GM19099 (cell line): ENCODE results near the gene NRF1.

Source experiments
- POLR2A ChIP-seq: IDR thresholded peaks from 3 replicates; pipeline ENCODE4 v1.6.1; 2011; ENCODE audit warnings: low read depth; ENCODE audit not compliant: insufficient read length; ENCODE audit errors: extremely low read depth

NRF1 gene

GRCh38 chr7:129611246-129612111 is at the start of gene NRF1:
TSS of gene NRF1 (plus strand) at chr7:129611720. CDS start at chr7:129657352, 45,632 bp downstream.
- peak; percentile 90 for TF ChIP-seq POLR2A

GRCh38 chr7:129567377-129567776 is 44.1 kb upstream of the NRF1 start:
- no peak for TF ChIP-seq POLR2A

- no peak for TF ChIP-seq POLR2A
Observed at GRCh38 chr7:129568240-129568639, 43.3 kb upstream of the NRF1 start.

- no peak for TF ChIP-seq POLR2A
Observed at GRCh38 chr7:129569326-129569725, 42.2 kb upstream of the NRF1 start.

GRCh38 chr7:129569811-129570215 is 41.7 kb upstream of the NRF1 start:
- TF ChIP-seq POLR2A, result no peak

GRCh38 chr7:129571201-129571600 is 40.3 kb upstream of the NRF1 start:
- no peak for TF ChIP-seq POLR2A

- no peak for TF ChIP-seq POLR2A
Observed at GRCh38 chr7:129572205-129572604, 39.3 kb upstream of the NRF1 start.

- TF ChIP-seq POLR2A, result no peak
Observed at GRCh38 chr7:129574487-129574886, 37.0 kb upstream of the NRF1 start.

- TF ChIP-seq POLR2A, result no peak
Observed at GRCh38 chr7:129575699-129576098, 35.8 kb upstream of the NRF1 start.

GRCh38 chr7:129576138-129576537 is 35.4 kb upstream of the NRF1 start:
- no peak for TF ChIP-seq POLR2A

- no peak for TF ChIP-seq POLR2A
Observed at GRCh38 chr7:129578829-129579228, 32.7 kb upstream of the NRF1 start.

GRCh38 chr7:129588268-129588667 is 23.3 kb upstream of the NRF1 start:
- TF ChIP-seq POLR2A, result no peak

GRCh38 chr7:129591868-129592267 is 19.7 kb upstream of the NRF1 start:
- no peak for TF ChIP-seq POLR2A

GRCh38 chr7:129597672-129598071 is 13.8 kb upstream of the NRF1 start:
- no peak for TF ChIP-seq POLR2A

GRCh38 chr7:129599174-129599573 is 12.3 kb upstream of the NRF1 start:
- no peak for TF ChIP-seq POLR2A

- TF ChIP-seq POLR2A, result peak; percentile 25
Observed at GRCh38 chr7:129604713-129605437, 6.6 kb upstream of the NRF1 start.
